Stimulated activated CD4-positive, alpha-beta T cell treated with anti-CD3 and anti-CD28 coated beads, TNF-alpha, amount 100 ng/mL, for 4 hours (primary cell): ENCODE results near the gene SAFB.
"Not testable (repeated sequence)": the region's sequence is repeated elsewhere in the genome, so short reads cannot be mapped to it uniquely, and the experiment has no call there.

Source experiments
- DNase-seq, 3 experiments: peaks; one replicate each; pipeline ENCODE4 v3.0.0-alpha.2; 2020; ENCODE audit warnings: low read depth in 3 of 3

The SAFB gene

DNA sequence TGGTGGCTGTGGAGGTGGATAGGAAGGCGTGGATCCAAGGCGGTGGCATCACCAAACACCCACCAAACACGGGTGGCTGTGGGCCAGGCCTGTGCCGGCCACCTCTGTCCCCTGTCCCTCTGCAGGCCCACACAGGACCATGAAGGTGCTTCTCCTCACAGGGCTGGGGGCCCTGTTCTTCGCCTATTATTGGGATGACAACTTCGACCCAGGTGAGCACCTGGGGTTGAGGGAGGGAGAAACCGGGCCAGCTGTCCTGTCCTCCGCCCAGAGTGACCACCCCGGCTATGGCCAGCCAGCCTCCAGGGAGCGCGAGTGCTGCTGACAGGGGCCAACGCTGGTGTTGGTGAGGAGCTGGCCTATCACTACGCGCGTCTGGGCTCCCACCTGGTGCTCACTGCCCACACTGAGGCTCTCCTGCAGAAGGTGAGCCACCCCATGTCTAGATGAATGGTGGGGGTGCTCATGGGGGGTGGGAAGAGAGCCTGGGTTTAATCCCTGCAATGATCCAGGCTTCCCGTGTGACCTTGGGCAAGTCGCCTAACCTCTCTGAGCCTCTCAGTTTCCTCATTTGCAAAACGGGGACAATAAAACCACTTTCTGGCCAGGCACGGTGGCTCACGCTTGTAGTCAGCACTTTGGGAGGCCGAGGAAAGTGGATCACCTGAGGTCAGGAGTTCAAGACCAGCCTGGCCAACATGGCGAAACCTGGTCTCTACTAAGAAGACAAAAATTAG is 62.0 kb downstream of the SAFB start:
- no peak for DNase-seq

DNA sequence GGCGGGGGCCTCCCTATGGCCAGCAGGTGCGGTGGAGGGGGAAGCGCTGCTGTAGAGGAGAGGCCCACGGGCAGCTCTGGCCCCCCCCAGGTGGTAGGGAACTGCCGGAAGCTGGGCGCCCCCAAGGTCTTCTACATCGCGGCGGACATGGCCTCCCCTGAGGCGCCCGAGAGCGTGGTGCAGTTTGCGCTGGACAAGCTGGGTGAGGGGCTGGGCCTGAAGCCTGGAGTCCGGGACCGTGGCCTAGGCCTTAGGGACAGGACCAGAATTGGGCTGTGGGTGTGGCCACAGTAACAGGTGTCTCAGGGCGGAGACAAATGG is 63.4 kb downstream of the SAFB start:
- DNase-seq: no peak

DNA sequence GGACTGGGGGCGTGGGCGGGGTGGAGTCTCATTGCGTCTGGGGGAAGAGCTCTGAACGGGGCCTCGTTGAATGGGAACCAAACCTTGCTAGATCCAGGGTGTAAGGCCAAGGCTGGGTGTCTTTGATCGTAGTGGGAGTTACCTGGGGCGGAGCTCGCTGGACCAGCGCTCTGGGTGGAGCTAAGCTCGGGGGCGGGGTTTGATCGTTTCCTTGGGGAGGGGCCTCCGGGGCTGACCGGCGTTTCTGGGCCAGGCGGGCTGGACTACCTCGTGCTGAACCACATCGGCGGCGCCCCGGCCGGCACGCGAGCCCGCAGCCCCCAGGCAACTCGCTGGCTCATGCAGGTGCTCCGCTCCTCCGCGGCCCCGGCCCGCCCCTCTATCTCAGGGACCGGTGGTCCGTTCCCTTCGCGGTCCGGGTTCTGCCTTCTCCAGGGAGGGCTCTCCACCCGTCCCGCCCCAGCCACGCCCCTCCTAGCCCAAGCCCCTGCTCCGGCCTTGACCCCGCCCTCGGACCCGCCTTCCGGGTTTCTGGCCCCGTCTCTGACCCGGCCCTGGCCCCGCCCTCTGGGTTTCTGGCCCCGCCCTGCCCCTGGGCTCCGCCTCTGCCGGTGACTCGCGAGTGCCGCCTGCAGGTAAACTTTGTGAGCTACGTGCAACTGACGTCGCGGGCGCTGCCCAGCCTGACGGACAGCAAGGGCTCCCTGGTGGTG is 63.9 kb downstream of the SAFB start:
- peak; percentile 90 to 100 (median 91) for DNase-seq

DNA sequence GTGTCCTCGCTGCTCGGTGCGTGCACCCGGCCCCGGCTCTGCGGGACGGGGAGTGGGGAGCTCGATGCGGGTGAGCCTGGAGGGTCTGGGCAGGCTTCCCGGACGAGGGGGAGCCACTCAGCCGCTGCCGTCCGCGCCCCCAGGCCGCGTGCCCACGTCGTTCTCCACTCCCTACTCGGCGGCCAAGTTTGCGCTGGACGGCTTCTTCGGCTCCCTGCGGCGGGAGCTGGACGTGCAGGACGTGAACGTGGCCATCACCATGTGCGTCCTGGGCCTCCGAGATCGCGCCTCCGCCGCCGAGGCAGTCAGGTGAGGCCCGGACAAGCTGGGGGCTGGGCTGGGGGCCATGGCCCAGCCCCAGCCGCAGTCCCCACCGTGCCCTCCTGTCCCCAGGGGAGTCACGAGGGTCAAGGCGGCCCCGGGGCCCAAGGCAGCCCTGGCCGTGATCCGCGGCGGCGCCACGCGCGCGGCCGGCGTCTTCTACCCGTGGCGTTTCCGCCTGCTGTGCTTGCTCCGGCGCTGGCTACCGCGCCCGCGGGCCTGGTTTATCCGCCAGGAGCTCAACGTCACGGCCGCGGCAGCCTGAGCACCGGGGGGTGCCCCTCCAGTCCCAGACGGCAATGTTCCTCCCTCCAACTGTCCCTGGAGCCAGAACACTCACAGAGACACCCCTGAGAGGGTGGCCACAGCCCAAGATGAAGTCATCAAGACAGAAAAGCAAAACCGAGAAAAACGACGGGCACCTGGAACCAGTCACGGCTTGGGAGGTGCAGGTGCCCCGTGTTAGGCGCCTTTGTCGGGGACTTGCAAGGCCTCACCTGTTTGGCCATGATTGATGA is 64.7 kb downstream of the SAFB start:
- no peak for DNase-seq

GRCh38 chr19:5688262-5688881 is 65.5 kb downstream of the SAFB start:
- not testable (repeated sequence) for DNase-seq

GRCh38 chr19:5690125-5690954 is 67.5 kb downstream of the SAFB start, which contains the start of gene RPL36:
TSS of gene RPL36 (plus strand) at chr19:5690295. CDS start at chr19:5690508, 213 bp downstream.
- peak; percentile 98 to 100 (median 98) for DNase-seq

DNA sequence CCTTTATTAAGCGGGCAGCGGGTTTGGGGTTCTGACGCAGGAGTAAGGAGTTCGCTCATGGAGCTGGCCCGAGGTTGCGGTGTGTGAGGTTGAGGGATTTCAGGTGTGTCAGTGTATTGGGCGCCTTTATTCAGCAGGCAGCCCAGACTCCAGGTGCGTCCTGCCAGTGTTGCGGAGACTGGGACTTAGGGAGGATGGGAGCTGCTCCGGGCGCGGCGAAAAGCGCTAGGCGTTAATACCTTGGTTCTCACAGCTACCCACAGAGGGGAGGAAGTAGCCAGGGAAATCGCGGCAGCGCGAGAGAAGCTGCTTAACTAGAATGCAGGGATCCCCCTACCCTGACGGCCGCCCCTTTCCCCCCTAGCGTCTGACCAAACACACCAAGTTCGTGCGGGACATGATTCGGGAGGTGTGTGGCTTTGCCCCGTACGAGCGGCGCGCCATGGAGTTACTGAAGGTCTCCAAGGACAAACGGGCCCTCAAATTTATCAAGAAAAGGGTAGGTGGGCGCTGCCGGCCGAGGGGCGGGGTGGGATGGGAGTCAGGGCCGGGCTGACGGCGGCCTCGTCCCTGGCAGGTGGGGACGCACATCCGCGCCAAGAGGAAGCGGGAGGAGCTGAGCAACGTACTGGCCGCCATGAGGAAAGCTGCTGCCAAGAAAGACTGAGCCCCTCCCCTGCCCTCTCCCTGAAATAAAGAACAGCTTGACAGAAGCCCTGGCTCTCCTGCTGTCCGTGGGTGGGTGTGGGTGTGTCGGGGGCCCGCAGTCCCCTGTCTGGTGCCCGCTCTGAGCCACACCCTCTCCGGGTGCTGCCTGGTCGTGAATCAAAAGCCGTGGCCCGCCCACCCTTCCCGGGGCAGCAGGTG is 68.3 kb downstream of the SAFB start:
- DNase-seq: peak in 2 of 3 experiments; percentile 64 to 65

- DNase-seq: no peak
These were observed 69.2 kb downstream of the SAFB start for GRCh38 chr19:5691822-5692722.

- no peak for DNase-seq
These were observed 69.9 kb downstream of the SAFB start for GRCh38 chr19:5692723-5693194.

DNA sequence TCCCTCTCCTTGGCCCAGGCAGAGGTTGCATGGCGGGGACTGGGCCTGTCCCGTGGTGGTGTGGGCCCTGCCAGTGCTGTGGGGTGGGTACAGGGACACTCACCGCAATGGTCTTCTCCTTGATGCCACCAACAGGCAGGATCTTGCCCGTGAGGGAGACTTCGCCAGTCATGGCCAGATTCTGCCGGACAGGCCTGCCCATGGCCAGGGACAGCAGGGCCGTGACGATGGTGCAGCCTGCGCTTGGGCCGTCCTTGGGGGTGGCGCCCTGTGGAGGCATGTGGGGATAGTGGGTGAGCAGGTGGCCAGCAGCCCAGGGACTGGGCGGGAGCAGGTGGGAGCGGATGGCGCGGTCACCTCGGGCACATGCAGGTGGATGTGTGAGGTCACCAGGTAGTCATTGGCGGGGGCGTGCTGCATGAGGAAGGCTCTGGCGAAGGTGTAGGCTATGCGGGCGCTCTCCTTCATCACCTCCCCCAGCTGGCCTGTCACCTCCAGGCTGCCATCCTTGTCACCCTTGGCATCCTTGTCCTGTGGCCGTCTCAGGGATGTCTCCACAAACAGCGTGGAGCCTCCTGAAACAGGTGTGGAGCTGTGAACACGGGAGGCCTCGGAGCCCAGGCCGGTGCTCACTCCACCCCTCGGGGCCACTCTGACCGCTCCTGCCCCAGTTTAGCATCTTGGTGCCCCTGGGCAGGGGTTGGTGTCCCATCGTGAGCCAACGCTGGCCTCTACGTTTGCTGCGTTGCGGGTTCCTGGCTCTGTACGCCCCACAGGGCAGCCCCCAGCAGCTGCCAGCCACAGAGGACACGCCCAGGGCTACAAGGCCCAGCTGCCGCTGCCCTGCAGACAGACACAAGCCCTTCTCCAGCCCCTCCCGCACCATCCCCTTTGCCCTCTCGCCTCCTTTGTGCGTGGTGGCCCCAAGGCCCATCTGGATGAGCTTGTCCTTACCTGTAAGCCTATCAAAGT is 70.6 kb downstream of the SAFB start:
- no peak for DNase-seq

DNA sequence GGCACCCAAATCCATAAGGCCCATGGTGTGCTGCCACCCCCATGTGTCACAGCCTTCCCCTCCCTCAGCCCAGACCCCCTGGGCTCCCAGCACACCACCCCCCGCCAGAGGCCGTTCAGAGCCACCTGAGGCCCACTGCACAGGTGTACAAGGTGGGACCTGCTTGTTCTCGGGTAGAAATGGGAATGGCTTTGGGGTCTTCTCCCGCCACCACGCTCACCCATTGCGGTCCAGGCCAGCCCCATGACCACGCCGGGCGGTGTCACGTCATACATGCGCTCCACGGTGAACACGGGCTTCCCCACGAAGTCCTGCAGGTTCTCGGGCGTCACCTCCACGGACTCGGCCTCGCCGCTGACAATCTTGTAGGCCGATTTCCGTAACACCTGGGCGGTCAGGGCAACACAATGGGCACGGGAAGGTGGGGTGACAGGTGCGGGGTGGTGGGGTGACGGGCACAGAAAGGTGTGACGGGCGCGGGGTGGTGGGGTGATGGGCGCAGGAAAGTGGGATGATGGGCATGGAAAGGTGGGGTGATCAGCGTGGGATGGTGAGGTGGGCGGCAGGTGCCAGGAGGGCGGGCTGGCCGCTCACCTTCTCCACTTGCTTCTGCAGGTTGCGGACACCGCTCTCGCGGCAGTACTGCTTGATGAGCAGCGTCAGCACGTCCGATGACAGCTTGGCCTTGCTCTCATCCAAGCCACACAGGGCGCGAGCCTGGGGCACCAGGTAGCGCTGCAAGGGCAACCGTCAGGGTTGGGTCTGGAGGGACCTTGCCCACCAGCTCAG is 71.5 kb downstream of the SAFB start:
- no peak for DNase-seq

GRCh38 chr19:5694956-5695648 is 72.2 kb downstream of the SAFB start:
- DNase-seq: no peak

DNA sequence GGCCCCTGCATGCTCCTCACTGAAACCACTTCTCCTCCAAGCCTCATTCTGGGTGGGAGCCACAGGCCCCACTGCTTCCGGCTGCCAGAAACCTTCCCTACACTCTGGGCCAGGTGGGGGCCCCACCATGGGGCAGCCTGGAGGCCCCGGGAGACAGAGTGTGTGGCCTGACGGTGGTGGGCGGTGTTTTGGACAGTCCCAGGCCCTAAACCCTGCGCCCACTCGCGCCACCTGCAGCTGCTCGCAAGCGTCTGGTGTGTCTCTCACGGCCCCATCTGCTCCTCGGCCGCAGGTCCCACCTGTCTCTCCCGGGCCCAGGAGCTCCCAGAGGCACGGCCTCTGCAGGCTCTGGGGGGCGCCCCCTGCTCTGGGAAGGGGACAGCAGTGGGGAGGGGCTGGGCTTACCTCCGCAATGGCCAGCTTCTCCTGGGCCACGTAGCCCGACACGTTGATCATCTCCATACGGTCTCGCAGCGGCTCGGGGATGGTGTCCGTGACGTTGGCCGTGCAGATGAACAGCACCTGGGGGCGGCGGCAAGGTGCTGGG is 72.8 kb downstream of the SAFB start:
- no peak for DNase-seq

- DNase-seq: no peak
These were observed 73.5 kb downstream of the SAFB start for GRCh38 chr19:5696196-5697021.
